ENCODE measurements around the gene C2orf68.
"Not testable (repeated sequence)": the region's sequence is repeated elsewhere in the genome, so short reads cannot be mapped to it uniquely, and the experiment has no call there.

Gene C2orf68

GRCh38 chr2:85598594-85599340 is 13.1 kb downstream of the C2orf68 start:
- no peak for DNase-seq

- DNase-seq, result no peak
Measured at GRCh38 chr2:85597241-85597640, 14.6 kb downstream of the C2orf68 start.

GRCh38 chr2:85596486-85597143 is 15.3 kb downstream of the C2orf68 start:
- DNase-seq, result no peak

- no peak for DNase-seq
Measured at GRCh38 chr2:85596026-85596333, 15.9 kb downstream of the C2orf68 start.

- DNase-seq, result peak; percentile 88
Measured at GRCh38 chr2:85595301-85596025, 16.4 kb downstream of the C2orf68 start, which contains the start of gene RNF181. Gene RNF181 (plus strand): TSS chr2:85595745. CDS start chr2:85595764, 19 bp downstream.

- DNase-seq, result no peak
Measured at GRCh38 chr2:85594715-85595300, 17.1 kb downstream of the C2orf68 start.

GRCh38 chr2:85593023-85593422 is 18.8 kb downstream of the C2orf68 start:
- DNase-seq, result no peak

- DNase-seq, result not testable (repeated sequence)
Measured at GRCh38 chr2:85592299-85592698, 19.6 kb downstream of the C2orf68 start.

- DNase-seq, result no peak
Measured at GRCh38 chr2:85591563-85591962, 20.3 kb downstream of the C2orf68 start.

- DNase-seq, result no peak
Measured at GRCh38 chr2:85590950-85591349, 20.9 kb downstream of the C2orf68 start.

GRCh38 chr2:85589982-85590791 is 21.7 kb downstream of the C2orf68 start:
- DNase-seq, result no peak

- no peak for DNase-seq
Measured at GRCh38 chr2:85589181-85589580, 22.7 kb downstream of the C2orf68 start.

- DNase-seq, result no peak
Measured at GRCh38 chr2:85588645-85589044, 23.2 kb downstream of the C2orf68 start.

GRCh38 chr2:85588236-85588635 is 23.6 kb downstream of the C2orf68 start:
- DNase-seq, result no peak

GRCh38 chr2:85585781-85586105 is 26.1 kb downstream of the C2orf68 start:
- no peak for DNase-seq

- DNase-seq, result no peak
Measured at GRCh38 chr2:85584857-85585780, 26.7 kb downstream of the C2orf68 start.

- DNase-seq, result no peak
Measured at GRCh38 chr2:85584354-85584856, 27.5 kb downstream of the C2orf68 start, which contains the start of gene VAMP5. Gene VAMP5 (plus strand): TSS chr2:85584431. CDS start chr2:85584491, 60 bp downstream.

- no peak for DNase-seq
Measured at GRCh38 chr2:85583667-85584353, 28.1 kb downstream of the C2orf68 start.

GRCh38 chr2:85582492-85582891 is 29.4 kb downstream of the C2orf68 start:
- no peak for DNase-seq

GRCh38 chr2:85580206-85580605 is 31.7 kb downstream of the C2orf68 start:
- DNase-seq, result no peak

Measured in NCI-H2107 (cell line).